Neural cell (in vitro differentiated cells): ENCODE measurements around the gene ECM1. TPM values are rescaled to one million over a fixed set of nuclear protein-coding genes. Genes with fewer than 3 reads are reported as not detected.

Source experiments
- H2AFZ ChIP-seq: fragments of 200-600, 300-800 bp; sonication (generic), shearing (Covaris generic); 2 replicates; pipeline ENCODE4 v1.6.0; 2014; ENCODE audit warnings: low read depth, mild to moderate bottlenecking, antibody characterized with exemption, low read length, moderate library complexity
- H3F3A ChIP-seq: fragments of 200-600 bp; shearing (Covaris generic); 2 replicates; pipeline ENCODE4 v1.6.1; 2016; ENCODE audit warnings: mild to moderate bottlenecking, moderate library complexity, mixed read lengths, antibody characterized with exemption, low read length; ENCODE audit not compliant: insufficient read depth, poor library complexity, severe bottlenecking
- H3K27ac ChIP-seq: fragments of 200-600, 300-800 bp; sonication (generic), shearing (Covaris generic); 2 replicates; pipeline ENCODE4 v1.5.1; 2014; ENCODE audit warnings: mild to moderate bottlenecking, low read length, moderate library complexity
- H3K27me3 ChIP-seq: fragments of 300-800, 200-600 bp; sonication (generic), shearing (Covaris generic); 2 replicates; pipeline ENCODE4 v1.6.0; 2014; ENCODE audit warnings: mild to moderate bottlenecking, low read depth, low read length, moderate library complexity; ENCODE audit not compliant: insufficient read depth
- H3K36me3 ChIP-seq: fragments of 300-800, 200-600 bp; sonication (generic), shearing (Covaris generic); 2 replicates; pipeline ENCODE4 v1.5.1; 2014; ENCODE audit warnings: mild to moderate bottlenecking, antibody characterized with exemption, low read length, moderate library complexity; ENCODE audit not compliant: insufficient read depth
- H3K4me2 ChIP-seq: fragments of 300-800, 200-600 bp; sonication (generic), shearing (Covaris generic); 2 replicates; pipeline ENCODE4 v1.6.0; 2014; ENCODE audit warnings: mild to moderate bottlenecking, low read length
- H3K4me3 ChIP-seq: fragments of 300-800, 200-600 bp; sonication (generic), shearing (Covaris generic); 2 replicates; pipeline ENCODE4 v1.5.1; 2014; ENCODE audit warnings: mild to moderate bottlenecking, low read length, moderate library complexity
- H3K79me2 ChIP-seq: fragments of 200-600 bp; shearing (Covaris generic); replicated peaks from 2 replicates; pipeline ENCODE4 v1.6.0; 2014; ENCODE audit warnings: mild to moderate bottlenecking, low read length, moderate library complexity; ENCODE audit not compliant: insufficient read depth
- H3K9ac ChIP-seq: fragments of 300-800, 200-600 bp; sonication (generic), shearing (Covaris generic); 2 replicates; pipeline ENCODE4 v1.6.1; 2016; ENCODE audit warnings: mild to moderate bottlenecking, low read length, mixed read lengths
- H3K9me2 ChIP-seq: fragments of 200-600 bp; shearing (Covaris generic); 2 replicates; pipeline ENCODE4 v1.6.1; 2016; ENCODE audit warnings: mild to moderate bottlenecking, low read length, mixed read lengths; ENCODE audit not compliant: insufficient read depth
- H3K9me3 ChIP-seq: fragments of 200-600, 300-800 bp; sonication (generic), shearing (Covaris generic); 2 replicates; pipeline ENCODE4 v1.6.1; 2016; ENCODE audit warnings: mild to moderate bottlenecking, mixed run types, low read length, moderate library complexity, mixed read lengths
- H4K20me1 ChIP-seq: fragments of 200-600 bp; shearing (Covaris generic); 2 replicates; pipeline ENCODE4 v1.6.1; 2016; ENCODE audit warnings: mild to moderate bottlenecking, mixed run types; ENCODE audit not compliant: insufficient read depth
- EP300 ChIP-seq: fragments of 450-650 bp; conservative IDR thresholded peaks from 2 replicates; pipeline ENCODE4 v1.6.1; 2014; ENCODE audit warnings: antibody characterized with exemption, mild to moderate bottlenecking, moderate library complexity; ENCODE audit not compliant: poor library complexity, severe bottlenecking
- EZH2 ChIP-seq: fragments of 200-600, 300-800 bp; shearing (Covaris generic), sonication (generic); IDR thresholded peaks from 2 replicates; pipeline ENCODE4 v1.6.1; 2014; ENCODE audit warnings: antibody characterized with exemption, low read length, borderline replicate concordance, mild to moderate bottlenecking; ENCODE audit not compliant: insufficient read depth, poor library complexity, severe bottlenecking
- MXI1 ChIP-seq: fragments of 450-650 bp; conservative IDR thresholded peaks from 2 replicates; pipeline ENCODE4 v1.6.1; 2014; ENCODE audit warnings: antibody characterized with exemption, mild to moderate bottlenecking; ENCODE audit not compliant: poor library complexity, severe bottlenecking
- POLR2AphosphoS5 ChIP-seq: IDR thresholded peaks from 2 replicates; pipeline ENCODE4 v1.6.1; 2012
- RAD21 ChIP-seq: fragments of 450-650 bp; conservative IDR thresholded peaks from 2 replicates; pipeline ENCODE4 v1.6.1; 2014; ENCODE audit warnings: antibody characterized with exemption, mild to moderate bottlenecking, moderate library complexity
- SMC3 ChIP-seq: fragments of 450-650 bp; conservative IDR thresholded peaks from 2 replicates; pipeline ENCODE4 v1.6.1; 2014; ENCODE audit warnings: antibody characterized with exemption, mild to moderate bottlenecking, moderate library complexity; ENCODE audit not compliant: poor library complexity
- TAF1 ChIP-seq: IDR thresholded peaks from 2 replicates; pipeline ENCODE4 v1.6.1; 2012; ENCODE audit warnings: low read depth
- polyA plus RNA-seq: library from polyadenylated mRNA; depleted of rRNA; stranded (reverse); fragments of >200 nt; gene quantifications from 2 replicates; pipeline ENCODE4 v1.2.3, GENCODE V29; 2014
- TF ChIP-seq, protein P1 (sequence below): fragments of 450-650 bp; IDR thresholded peaks from 2 replicates; pipeline ENCODE4 v1.5.1; 2014; ENCODE audit warnings: antibody characterized with exemption, mild to moderate bottlenecking, moderate library complexity; ENCODE audit not compliant: poor library complexity, severe bottlenecking
- TF ChIP-seq, protein P2 (sequence below): IDR thresholded peaks from 2 replicates; pipeline ENCODE4 v1.6.1; 2012; ENCODE audit warnings: borderline replicate concordance

Gene ECM1
- polyA plus RNA-seq, 1 donor from 2014 or later = 2.3 TPM

DNA sequence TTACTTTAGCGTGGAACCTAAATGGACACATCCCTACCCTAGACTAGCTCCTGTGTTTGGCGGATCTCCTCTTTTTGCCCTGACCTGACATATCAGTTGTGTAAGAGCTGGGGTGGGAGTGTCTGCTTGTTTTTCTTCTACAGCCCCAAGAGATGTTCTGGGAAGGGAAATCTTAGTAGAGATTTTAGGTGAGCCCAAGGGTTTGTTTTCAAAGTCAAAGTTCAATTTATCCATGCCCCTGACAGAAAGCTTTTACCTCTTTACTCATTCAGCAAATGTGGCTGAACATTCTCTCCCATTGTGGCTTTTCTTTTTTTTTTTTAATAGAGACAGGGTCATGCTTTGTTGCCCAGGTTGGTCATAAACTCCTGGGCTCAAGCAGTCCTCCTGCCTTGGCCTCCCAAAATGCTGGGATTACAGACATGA lies 28.0 kb upstream of the ECM1 start:
- TF ChIP-seq EP300 (no peak), EZH2 (no peak), TAF1 (no peak), MXI1 (no peak), RAD21 (no peak), POLR2AphosphoS5 (no peak)
- TF ChIP-seq, protein P1, sequence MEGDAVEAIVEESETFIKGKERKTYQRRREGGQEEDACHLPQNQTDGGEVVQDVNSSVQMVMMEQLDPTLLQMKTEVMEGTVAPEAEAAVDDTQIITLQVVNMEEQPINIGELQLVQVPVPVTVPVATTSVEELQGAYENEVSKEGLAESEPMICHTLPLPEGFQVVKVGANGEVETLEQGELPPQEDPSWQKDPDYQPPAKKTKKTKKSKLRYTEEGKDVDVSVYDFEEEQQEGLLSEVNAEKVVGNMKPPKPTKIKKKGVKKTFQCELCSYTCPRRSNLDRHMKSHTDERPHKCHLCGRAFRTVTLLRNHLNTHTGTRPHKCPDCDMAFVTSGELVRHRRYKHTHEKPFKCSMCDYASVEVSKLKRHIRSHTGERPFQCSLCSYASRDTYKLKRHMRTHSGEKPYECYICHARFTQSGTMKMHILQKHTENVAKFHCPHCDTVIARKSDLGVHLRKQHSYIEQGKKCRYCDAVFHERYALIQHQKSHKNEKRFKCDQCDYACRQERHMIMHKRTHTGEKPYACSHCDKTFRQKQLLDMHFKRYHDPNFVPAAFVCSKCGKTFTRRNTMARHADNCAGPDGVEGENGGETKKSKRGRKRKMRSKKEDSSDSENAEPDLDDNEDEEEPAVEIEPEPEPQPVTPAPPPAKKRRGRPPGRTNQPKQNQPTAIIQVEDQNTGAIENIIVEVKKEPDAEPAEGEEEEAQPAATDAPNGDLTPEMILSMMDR = no peak
- TF ChIP-seq, protein P2, sequence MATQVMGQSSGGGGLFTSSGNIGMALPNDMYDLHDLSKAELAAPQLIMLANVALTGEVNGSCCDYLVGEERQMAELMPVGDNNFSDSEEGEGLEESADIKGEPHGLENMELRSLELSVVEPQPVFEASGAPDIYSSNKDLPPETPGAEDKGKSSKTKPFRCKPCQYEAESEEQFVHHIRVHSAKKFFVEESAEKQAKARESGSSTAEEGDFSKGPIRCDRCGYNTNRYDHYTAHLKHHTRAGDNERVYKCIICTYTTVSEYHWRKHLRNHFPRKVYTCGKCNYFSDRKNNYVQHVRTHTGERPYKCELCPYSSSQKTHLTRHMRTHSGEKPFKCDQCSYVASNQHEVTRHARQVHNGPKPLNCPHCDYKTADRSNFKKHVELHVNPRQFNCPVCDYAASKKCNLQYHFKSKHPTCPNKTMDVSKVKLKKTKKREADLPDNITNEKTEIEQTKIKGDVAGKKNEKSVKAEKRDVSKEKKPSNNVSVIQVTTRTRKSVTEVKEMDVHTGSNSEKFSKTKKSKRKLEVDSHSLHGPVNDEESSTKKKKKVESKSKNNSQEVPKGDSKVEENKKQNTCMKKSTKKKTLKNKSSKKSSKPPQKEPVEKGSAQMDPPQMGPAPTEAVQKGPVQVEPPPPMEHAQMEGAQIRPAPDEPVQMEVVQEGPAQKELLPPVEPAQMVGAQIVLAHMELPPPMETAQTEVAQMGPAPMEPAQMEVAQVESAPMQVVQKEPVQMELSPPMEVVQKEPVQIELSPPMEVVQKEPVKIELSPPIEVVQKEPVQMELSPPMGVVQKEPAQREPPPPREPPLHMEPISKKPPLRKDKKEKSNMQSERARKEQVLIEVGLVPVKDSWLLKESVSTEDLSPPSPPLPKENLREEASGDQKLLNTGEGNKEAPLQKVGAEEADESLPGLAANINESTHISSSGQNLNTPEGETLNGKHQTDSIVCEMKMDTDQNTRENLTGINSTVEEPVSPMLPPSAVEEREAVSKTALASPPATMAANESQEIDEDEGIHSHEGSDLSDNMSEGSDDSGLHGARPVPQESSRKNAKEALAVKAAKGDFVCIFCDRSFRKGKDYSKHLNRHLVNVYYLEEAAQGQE = no peak
- Histone ChIP-seq H4K20me1 (no peaks in the 10 kb centered on the region), H3K27me3 (no peaks in the 10 kb centered on the region)

DNA sequence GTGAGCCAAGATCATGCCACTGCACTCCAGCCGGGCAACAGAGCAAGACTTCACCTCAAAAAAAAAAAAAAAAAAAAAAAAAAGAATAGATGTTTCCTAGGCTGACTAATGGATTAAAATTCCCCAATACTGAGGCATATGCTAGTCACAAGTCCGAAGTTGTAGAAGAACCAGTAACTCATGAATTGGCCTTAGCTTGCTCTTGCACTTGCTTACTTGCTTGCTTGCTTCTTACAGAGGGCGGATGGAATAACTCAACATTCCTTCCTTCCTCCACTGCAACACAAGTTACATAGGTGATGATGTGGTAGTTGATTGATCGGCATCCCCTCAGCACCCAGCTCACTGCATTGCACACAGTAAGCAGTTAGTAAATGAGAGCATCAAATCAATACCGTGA lies 23.5 kb upstream of the ECM1 start:
- no peak overlapping the region for H2AFZ ChIP-seq
- H3K4me2 ChIP-seq = no peak overlapping the region

More for the DNA sequence above, 28.0 kb upstream of the ECM1 start:
- Histone ChIP-seq H3K9me2 (no peaks in the 10 kb centered on the region), H3K4me2 (no peak overlapping the region), H3K79me2 (no peaks in the 10 kb centered on the region), H3F3A (no peaks in the 10 kb centered on the region), H3K9ac (no peak overlapping the region), H2AFZ (no peak overlapping the region), H3K27ac (no peak overlapping the region), H3K36me3 (no peaks in the 10 kb centered on the region), H3K9me3 (no peaks in the 10 kb centered on the region), H3K4me3 (no peak overlapping the region)

DNA sequence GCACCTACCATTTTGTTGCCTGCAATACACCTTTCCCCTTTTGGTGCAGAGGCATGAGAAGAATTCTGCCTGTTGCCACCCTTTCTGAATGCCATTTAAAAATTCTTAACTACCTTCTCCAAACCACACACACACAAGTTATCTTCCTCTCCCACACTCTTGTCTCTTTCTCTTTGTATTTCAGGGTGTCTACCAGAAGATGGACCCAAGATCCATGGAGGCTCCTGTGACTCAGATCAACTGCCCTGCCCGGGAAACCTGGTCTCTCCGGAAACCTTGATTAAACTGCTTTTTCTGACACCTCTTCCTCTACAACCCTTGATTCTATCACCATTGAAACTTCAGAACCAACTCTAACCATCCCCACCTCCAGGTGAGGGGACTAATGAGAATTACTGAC lies 23.0 kb upstream of the ECM1 start:
- H3K27ac ChIP-seq = no peak overlapping the region
- no peak overlapping the region for H3K9ac ChIP-seq

More for the DNA sequence above, 23.5 kb upstream of the ECM1 start:
- Histone ChIP-seq H3K9me2 (no peaks in the 10 kb centered on the region), H3K9me3 (no peaks in the 10 kb centered on the region), H3K36me3 (no peaks in the 10 kb centered on the region), H3K4me3 (no peak overlapping the region), H3K79me2 (peaks cover 8% of the 10 kb centered on the region), H4K20me1 (no peaks in the 10 kb centered on the region), H3K27ac (no peak overlapping the region), H3K27me3 (no peaks in the 10 kb centered on the region), H3K9ac (no peak overlapping the region), H3F3A (no peaks in the 10 kb centered on the region)
- TF ChIP-seq EP300 = no peak
- no peak for TF ChIP-seq EZH2
- TF ChIP-seq POLR2AphosphoS5 = no peak

More for the DNA sequence above, 23.0 kb upstream of the ECM1 start:
- no peak overlapping the region for H3K4me2 ChIP-seq
- H4K20me1 ChIP-seq = no peaks in the 10 kb centered on the region
- H3K27me3 ChIP-seq = no peaks in the 10 kb centered on the region
- no peaks in the 10 kb centered on the region for H3K36me3 ChIP-seq
- no peak for TF ChIP-seq MXI1
- no peak for TF ChIP-seq EP300
- TF ChIP-seq SMC3 = no peak
- TF ChIP-seq RAD21 = no peak
- TF ChIP-seq EZH2 = no peak
- no peak for TF ChIP-seq TAF1
- no peak for TF ChIP-seq POLR2AphosphoS5
- TF ChIP-seq, protein P1 = no peak
- TF ChIP-seq, protein P2 = no peak
- H3K9me2 ChIP-seq = no peaks in the 10 kb centered on the region
- peaks cover 8% of the 10 kb centered on the region for H3K79me2 ChIP-seq
- H3K4me3 ChIP-seq = no peak overlapping the region
- H2AFZ ChIP-seq = no peak overlapping the region
- H3K9me3 ChIP-seq = no peaks in the 10 kb centered on the region
- no peaks in the 10 kb centered on the region for H3F3A ChIP-seq
